GM20000 (cell line): ENCODE data around the gene RNF225.

ENCODE experiments used
- DNase-seq: peaks from one replicate; pipeline ENCODE4 v3.0.0; 2012; ENCODE audit warnings: low spot score
- CTCF ChIP-seq: IDR thresholded peaks from 2 replicates; pipeline ENCODE4 v1.5.1; 2012; ENCODE audit warnings: mild to moderate bottlenecking, control low read depth; ENCODE audit errors: extremely low read depth, missing control alignments

Gene RNF225

GRCh38 chr19:58356766-58357480, 38.5 kb upstream of the RNF225 start:
- no peak for DNase-seq
- TF ChIP-seq CTCF = no peak

GRCh38 chr19:58357481-58358145, 37.8 kb upstream of the RNF225 start:
- DNase-seq = no peak
- TF ChIP-seq CTCF = no peak

GRCh38 chr19:58361900-58362271, 33.6 kb upstream of the RNF225 start:
- DNase-seq = peak; percentile 76
- TF ChIP-seq CTCF = no peak

- no peak for TF ChIP-seq CTCF
- peak; percentile 100 for DNase-seq
Measured at GRCh38 chr19:58362272-58362994, 33.0 kb upstream of the RNF225 start, which contains the start of gene ZNF497. TSS of gene ZNF497 (minus strand) at chr19:58362751. CDS start at chr19:58357635, 5,116 bp downstream.

GRCh38 chr19:58364146-58364545, 31.3 kb upstream of the RNF225 start:
- DNase-seq = no peak
- no peak for TF ChIP-seq CTCF

GRCh38 chr19:58366585-58367430, 28.6 kb upstream of the RNF225 start:
- TF ChIP-seq CTCF = no peak
- DNase-seq = no peak
